Fibroblast of lung (primary cell): ENCODE measurements around the gene RIF1.

ENCODE experiments used
- EZH2 ChIP-seq: IDR thresholded peaks from 2 replicates; pipeline ENCODE4 v1.5.1; 2012; ENCODE audit warnings: low read length, control low read depth, mild to moderate bottlenecking; ENCODE audit errors: missing control alignments
- TF ChIP-seq, protein P1 (sequence below), 2 donors: IDR thresholded peaks in 1 of 2; conservative IDR thresholded peaks in 1 of 2; 1 replicate in 1 of 2; 2 replicates in 1 of 2; pipeline ENCODE4 v1.5.1; 2011 to 2012; ENCODE audit warnings: low read length in 2 of 2, control low read depth in 1 of 2, inconsistent platforms in 1 of 2, low read depth in 1 of 2, mild to moderate bottlenecking in 1 of 2

DNA sequence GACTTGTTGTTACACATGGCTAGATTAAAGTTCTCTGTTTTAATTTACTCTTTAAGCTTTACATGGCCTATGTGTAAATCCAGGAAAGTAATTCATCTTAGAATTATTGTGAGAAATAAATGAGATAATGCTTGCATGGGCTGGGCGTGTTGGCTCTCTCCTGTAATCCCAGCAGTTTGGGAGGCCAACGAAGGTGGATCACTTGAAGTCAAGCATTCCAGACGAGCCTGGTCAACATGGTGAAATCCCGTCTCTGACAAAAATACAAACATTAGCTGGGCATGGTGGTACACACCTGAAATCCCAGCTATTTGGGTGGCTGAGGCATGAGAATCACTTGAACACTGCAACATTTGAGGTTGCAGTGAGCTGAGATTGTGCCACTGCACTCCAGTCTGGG, 4.3 kb upstream of the RIF1 start:
- TF ChIP-seq, protein P1, sequence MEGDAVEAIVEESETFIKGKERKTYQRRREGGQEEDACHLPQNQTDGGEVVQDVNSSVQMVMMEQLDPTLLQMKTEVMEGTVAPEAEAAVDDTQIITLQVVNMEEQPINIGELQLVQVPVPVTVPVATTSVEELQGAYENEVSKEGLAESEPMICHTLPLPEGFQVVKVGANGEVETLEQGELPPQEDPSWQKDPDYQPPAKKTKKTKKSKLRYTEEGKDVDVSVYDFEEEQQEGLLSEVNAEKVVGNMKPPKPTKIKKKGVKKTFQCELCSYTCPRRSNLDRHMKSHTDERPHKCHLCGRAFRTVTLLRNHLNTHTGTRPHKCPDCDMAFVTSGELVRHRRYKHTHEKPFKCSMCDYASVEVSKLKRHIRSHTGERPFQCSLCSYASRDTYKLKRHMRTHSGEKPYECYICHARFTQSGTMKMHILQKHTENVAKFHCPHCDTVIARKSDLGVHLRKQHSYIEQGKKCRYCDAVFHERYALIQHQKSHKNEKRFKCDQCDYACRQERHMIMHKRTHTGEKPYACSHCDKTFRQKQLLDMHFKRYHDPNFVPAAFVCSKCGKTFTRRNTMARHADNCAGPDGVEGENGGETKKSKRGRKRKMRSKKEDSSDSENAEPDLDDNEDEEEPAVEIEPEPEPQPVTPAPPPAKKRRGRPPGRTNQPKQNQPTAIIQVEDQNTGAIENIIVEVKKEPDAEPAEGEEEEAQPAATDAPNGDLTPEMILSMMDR (conservative IDR thresholded peaks at IDR 0.05 in 1 of 2, IDR thresholded peaks at IDR 0.05 in 1 of 2; ENCODE audit: low read depth in 1 of 2, low read length in 2 of 2), result no peak
- no peak for TF ChIP-seq EZH2
